Astrocyte of the spinal cord (primary cell): ENCODE data around the gene KIF5A.
"Not testable (repeated sequence)": the region's sequence is repeated elsewhere in the genome, so short reads cannot be mapped to it uniquely, and the experiment has no call there.

Experiments used
- DNase-seq: peaks from one replicate; pipeline ENCODE4 v3.0.0; 2011; ENCODE audit warnings: low read depth, low spot score
- H3K4me3 ChIP-seq: 2 replicates; pipeline ENCODE4 v1.5.1; 2011; ENCODE audit warnings: low read depth, mild to moderate bottlenecking, low read length, moderate library complexity
- in situ Hi-C: cut with HindIII; loops from 2 replicates; pipeline ENCODE4 v1.10.0; 2017; ENCODE audit warnings: low sequenced_read_pairs
- TF ChIP-seq, protein P1 (sequence below): IDR thresholded peaks from 2 replicates; pipeline ENCODE4 v1.5.1; 2012; ENCODE audit warnings: low read depth, mild to moderate bottlenecking, low read length, inconsistent platforms

The KIF5A gene

DNA sequence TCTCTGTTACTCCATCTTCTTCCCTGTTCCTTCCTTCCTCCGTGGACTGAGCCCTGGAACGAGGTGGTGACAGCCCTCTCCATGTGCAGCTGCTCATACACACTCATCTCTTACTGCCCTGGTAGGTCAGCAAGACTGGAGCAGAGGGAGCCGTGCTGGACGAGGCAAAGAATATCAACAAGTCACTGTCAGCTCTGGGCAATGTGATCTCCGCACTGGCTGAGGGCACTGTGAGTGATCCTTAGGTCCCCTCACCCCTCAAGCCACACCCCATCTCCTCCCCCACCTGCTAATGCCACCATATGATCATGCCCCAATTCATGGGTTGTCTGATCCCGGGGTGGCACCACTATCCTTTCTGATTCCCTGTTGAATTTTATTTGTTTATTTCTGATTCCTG is 19.0 kb downstream of the KIF5A start:
- TF ChIP-seq, protein P1, sequence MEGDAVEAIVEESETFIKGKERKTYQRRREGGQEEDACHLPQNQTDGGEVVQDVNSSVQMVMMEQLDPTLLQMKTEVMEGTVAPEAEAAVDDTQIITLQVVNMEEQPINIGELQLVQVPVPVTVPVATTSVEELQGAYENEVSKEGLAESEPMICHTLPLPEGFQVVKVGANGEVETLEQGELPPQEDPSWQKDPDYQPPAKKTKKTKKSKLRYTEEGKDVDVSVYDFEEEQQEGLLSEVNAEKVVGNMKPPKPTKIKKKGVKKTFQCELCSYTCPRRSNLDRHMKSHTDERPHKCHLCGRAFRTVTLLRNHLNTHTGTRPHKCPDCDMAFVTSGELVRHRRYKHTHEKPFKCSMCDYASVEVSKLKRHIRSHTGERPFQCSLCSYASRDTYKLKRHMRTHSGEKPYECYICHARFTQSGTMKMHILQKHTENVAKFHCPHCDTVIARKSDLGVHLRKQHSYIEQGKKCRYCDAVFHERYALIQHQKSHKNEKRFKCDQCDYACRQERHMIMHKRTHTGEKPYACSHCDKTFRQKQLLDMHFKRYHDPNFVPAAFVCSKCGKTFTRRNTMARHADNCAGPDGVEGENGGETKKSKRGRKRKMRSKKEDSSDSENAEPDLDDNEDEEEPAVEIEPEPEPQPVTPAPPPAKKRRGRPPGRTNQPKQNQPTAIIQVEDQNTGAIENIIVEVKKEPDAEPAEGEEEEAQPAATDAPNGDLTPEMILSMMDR: no peak
- no peak overlapping the region for H3K4me3 ChIP-seq
- in situ Hi-C loops: no loop called here
- no peak for DNase-seq

DNA sequence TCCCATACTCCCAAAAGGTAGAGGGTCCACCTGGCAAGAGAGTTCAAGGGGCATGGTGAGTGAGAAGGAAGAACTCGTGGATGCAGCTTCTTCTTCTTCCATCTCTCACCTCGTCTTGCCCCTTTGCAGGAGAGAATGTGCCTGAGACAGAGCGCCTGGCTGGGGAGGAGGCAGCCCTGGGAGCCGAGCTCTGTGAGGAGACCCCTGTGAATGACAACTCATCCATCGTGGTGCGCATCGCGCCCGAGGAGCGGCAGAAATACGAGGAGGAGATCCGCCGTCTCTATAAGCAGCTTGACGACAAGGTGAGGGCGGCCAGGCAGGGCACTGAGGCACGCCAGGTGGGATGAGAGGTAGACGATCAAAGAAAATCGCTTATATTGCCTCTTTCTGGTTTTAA is 20.0 kb downstream of the KIF5A start:
- in situ Hi-C loops: no loop called here
- H3K4me3 ChIP-seq: no peak overlapping the region
- TF ChIP-seq, protein P1: no peak
- no peak for DNase-seq

DNA sequence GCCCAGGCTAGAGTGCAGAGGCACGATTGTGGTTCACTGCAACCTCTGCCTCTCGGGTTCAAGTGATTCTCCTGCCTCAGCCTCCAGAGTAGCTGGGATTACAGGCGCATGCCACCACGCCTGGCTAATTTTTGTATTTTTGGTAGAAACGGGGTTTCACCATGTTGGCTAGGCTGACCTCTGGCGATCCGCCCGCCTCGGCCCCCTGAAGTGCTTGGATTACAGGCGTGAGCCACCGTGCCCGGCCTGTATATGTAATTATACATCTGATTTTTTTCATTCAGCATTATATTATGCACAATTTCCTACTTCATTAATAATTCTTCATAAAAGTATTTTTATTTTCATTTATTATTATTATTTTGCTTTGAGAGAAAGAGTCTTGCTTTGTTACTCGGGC is 20.6 kb downstream of the KIF5A start:
- in situ Hi-C loops, H3K4me3 ChIP-seq, DNase-seq: not testable (repeated sequence)

DNA sequence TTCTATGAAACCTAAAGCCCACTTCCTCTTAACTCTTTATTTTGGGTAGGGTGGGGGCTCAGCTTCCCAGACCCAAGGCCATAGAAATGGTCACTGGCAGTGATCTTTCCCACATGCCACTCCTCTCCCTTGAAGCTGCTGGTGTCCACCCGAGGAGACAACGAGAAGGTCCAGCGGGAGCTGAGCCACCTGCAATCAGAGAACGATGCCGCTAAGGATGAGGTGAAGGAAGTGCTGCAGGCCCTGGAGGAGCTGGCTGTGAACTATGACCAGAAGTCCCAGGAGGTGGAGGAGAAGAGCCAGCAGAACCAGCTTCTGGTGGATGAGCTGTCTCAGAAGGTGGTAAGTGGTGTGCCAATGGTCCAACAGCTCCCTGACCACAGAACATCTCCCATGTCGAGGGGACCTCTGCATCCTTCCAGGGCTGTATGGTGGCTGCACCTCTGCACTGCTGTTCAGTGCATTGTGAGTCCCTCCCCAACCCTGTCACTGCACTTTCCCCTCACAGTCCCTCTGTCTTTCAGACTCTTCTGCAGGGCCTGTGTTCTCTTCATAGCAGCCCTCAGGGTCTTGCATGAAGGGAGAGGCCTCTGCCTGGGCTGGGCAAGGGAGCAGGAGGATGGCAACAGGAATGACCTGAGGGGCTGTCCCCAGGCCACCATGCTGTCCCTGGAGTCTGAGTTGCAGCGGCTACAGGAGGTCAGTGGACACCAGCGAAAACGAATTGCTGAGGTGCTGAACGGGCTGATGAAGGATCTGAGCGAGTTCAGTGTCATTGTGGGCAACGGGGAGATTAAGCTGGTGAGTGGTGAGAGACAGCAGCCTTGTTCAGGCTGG is 22.3 kb downstream of the KIF5A start:
- TF ChIP-seq, protein P1: no peak
- in situ Hi-C loops: no loop called here
- H3K4me3 ChIP-seq: no peak overlapping the region
- no peak for DNase-seq

DNA sequence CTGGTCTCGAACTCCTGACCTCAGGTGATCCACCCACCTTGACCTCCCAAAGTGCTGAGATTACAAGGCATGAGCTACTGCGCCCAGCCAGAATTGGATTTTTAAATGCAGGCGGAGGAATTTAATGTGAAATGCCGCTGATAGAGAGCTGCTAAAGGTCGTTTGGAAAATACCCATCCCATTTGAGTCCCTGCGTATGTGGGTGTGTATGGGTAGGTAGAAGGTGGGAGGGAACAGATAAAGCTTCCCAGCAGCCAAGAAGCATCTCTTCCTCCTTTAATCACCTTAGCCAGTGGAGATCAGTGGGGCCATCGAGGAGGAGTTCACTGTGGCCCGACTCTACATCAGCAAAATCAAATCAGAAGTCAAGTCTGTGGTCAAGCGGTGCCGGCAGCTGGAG is 25.0 kb downstream of the KIF5A start:
- DNase-seq: no peak
- in situ Hi-C loops: no loop called here
- H3K4me3 ChIP-seq: no peak overlapping the region
- TF ChIP-seq, protein P1: no peak

DNA sequence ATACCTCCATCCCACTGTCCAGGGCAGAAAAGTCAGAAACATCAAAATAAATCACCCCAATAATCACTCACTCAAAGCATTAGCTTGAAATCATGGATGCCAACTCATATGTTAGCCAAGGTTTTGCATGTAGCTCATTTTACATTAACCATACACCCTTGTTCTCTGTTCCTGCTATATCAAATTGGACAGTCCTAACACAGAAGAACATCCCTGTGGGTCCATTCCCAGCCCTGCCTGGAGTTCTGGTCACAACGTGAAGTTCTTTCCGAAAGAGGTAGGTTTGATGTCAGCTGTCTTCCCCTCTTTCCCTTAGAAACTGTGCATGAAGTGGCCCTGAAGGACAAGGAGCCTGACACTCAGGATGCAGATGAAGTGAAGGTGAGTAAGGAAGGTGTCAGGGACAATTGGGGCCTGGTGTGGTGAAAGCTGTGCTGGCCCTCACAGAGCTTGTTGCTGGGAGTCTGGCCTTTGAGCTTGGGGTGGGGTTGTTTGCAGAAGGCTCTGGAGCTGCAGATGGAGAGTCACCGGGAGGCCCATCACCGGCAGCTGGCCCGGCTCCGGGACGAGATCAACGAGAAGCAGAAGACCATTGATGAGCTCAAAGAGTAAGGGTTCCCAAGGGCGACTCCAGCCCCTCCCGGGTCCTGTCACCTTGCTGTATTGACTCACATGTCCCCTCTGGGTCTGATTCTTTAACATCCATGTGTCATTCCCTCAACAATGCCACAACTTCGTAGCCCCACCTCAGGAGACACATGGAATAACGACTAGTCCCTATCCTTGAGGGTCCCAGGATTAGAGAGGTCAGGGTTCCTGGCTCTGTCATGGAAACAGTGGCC is 26.1 kb downstream of the KIF5A start:
- H3K4me3 ChIP-seq: no peak overlapping the region
- in situ Hi-C loops: no loop called here
- TF ChIP-seq, protein P1: no peak
- no peak for DNase-seq
